Adrenal gland (tissue), 5 donors: ENCODE results near the gene TNNI3.

ENCODE experiments used
- POLR2A ChIP-seq, 2 donors: fragments of 450-650 bp; IDR thresholded peaks; one replicate each; pipeline ENCODE4 v1.6.1; 2017; ENCODE audit warnings: antibody characterized with exemption in 2 of 2, mild to moderate bottlenecking in 2 of 2, moderate library complexity in 1 of 2
- TF ChIP-seq, protein P1 (sequence below), 6 experiments: fragments of 450-650 bp in 4 of 6; fragments of 200-600 bp in 2 of 6; sonication (generic) in 1 of 6; IDR thresholded peaks; 1 replicate in 5 of 6; 2 replicates in 1 of 6; pipeline versions ENCODE4 v1.5.1 to v1.8.0; 2016 to 2021; ENCODE audit warnings: antibody characterized with exemption in 6 of 6, mild to moderate bottlenecking in 2 of 6, moderate library complexity in 1 of 6
- donor health status: DM: no; HTN: no; CAD: no.

DNA sequence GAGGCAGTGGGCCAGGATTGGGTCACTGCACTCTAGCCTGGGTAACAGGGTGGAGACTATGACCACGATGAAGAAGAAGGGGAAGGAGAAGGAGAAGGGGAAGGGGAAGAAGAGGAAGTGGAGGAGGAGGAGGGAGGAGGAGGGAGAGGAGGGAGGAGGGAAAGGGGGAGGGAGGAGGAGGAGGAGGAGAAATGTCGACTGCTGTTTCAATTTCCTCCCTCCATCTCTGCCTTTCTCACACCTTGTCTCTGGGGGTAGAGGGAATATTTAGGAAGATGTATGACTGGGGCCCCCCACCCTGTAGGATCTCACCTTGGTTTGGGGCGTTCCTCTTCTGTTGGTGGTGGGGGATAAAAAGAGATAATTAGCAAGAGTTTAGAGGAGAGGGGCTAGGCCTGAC, 12.3 kb downstream of the TNNI3 start:
- TF ChIP-seq, protein P1, sequence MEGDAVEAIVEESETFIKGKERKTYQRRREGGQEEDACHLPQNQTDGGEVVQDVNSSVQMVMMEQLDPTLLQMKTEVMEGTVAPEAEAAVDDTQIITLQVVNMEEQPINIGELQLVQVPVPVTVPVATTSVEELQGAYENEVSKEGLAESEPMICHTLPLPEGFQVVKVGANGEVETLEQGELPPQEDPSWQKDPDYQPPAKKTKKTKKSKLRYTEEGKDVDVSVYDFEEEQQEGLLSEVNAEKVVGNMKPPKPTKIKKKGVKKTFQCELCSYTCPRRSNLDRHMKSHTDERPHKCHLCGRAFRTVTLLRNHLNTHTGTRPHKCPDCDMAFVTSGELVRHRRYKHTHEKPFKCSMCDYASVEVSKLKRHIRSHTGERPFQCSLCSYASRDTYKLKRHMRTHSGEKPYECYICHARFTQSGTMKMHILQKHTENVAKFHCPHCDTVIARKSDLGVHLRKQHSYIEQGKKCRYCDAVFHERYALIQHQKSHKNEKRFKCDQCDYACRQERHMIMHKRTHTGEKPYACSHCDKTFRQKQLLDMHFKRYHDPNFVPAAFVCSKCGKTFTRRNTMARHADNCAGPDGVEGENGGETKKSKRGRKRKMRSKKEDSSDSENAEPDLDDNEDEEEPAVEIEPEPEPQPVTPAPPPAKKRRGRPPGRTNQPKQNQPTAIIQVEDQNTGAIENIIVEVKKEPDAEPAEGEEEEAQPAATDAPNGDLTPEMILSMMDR (IDR thresholded peaks at IDR 0.05) = no peak
- no peak for TF ChIP-seq POLR2A (IDR thresholded peaks at IDR 0.05)
